GM23248 (cell line): ENCODE results near the gene SMC5. TPM values are rescaled to one million over a fixed set of nuclear protein-coding genes. Genes with fewer than 3 reads are reported as not detected.
A peak's percentile ranks its signal among the peaks of the same experiment; 100 is the strongest.
"Not testable (repeated sequence)": the region's sequence is repeated elsewhere in the genome, so short reads cannot be mapped to it uniquely, and the experiment has no call there.

Source experiments
- DNase-seq: peaks from one replicate; pipeline ENCODE4 v3.0.0-alpha.2; 2015
- H2AFZ ChIP-seq: fragments of 200-600 bp; sonication (generic); 2 replicates; pipeline ENCODE4 v1.6.1; 2016; ENCODE audit warnings: antibody characterized with exemption
- H3F3A ChIP-seq: fragments of 200-600 bp; sonication (generic); 2 replicates; pipeline ENCODE4 v1.6.1; 2016; ENCODE audit warnings: mild to moderate bottlenecking, antibody characterized with exemption, mixed run types; ENCODE audit not compliant: insufficient read depth
- H3K27ac ChIP-seq: fragments of 200-600 bp; sonication (generic); 2 replicates; pipeline ENCODE4 v1.5.1; 2016; ENCODE audit warnings: mild to moderate bottlenecking
- H3K27me3 ChIP-seq: fragments of 200-600 bp; sonication (generic); replicated peaks from 2 replicates; pipeline ENCODE4 v1.6.1; 2016; ENCODE audit warnings: mild to moderate bottlenecking; ENCODE audit not compliant: insufficient read depth
- H3K36me3 ChIP-seq: fragments of 200-600 bp; sonication (generic); 2 replicates; pipeline ENCODE4 v1.6.1; 2016; ENCODE audit warnings: low read depth, mild to moderate bottlenecking
- H3K4me1 ChIP-seq: fragments of 200-600 bp; sonication (generic); 2 replicates; pipeline ENCODE4 v1.6.1; 2016; ENCODE audit warnings: mild to moderate bottlenecking; ENCODE audit not compliant: insufficient read depth
- H3K4me2 ChIP-seq: fragments of 200-600 bp; sonication (generic); one replicate; pipeline ENCODE4 v1.6.1; 2016; ENCODE audit warnings: mild to moderate bottlenecking; ENCODE audit not compliant: unreplicated experiment
- H3K4me3 ChIP-seq: fragments of 200-600 bp; sonication (generic); 2 replicates; pipeline ENCODE4 v1.5.1; 2016; ENCODE audit warnings: mild to moderate bottlenecking
- H3K79me2 ChIP-seq: fragments of 200-600 bp; sonication (generic); 2 replicates; pipeline ENCODE4 v1.6.1; 2016; ENCODE audit warnings: mild to moderate bottlenecking; ENCODE audit not compliant: insufficient read depth
- H3K9ac ChIP-seq: fragments of 200-600 bp; sonication (generic); 2 replicates; pipeline ENCODE4 v1.6.1; 2016; ENCODE audit warnings: mild to moderate bottlenecking
- H3K9me2 ChIP-seq: fragments of 200-600 bp; sonication (generic); 2 replicates; pipeline ENCODE4 v1.6.1; 2016; ENCODE audit warnings: mixed run types, mild to moderate bottlenecking, moderate library complexity; ENCODE audit not compliant: insufficient read depth
- H3K9me3 ChIP-seq: fragments of 200-600 bp; sonication (generic); one replicate; pipeline ENCODE4 v1.6.1; 2017; ENCODE audit warnings: low read depth
- H4K20me1 ChIP-seq: fragments of 200-600 bp; sonication (generic); 2 replicates; pipeline ENCODE4 v1.6.0; 2016; ENCODE audit not compliant: insufficient read depth
- EZH2 ChIP-seq: fragments of 200-600 bp; sonication (generic); IDR thresholded peaks from 2 replicates; pipeline ENCODE4 v1.6.1; 2018; ENCODE audit warnings: antibody characterized with exemption, mild to moderate bottlenecking; ENCODE audit not compliant: insufficient read depth, poor library complexity, severe bottlenecking
- EZH2phosphoT487 ChIP-seq: fragments of 200-600 bp; sonication (generic); IDR thresholded peaks from 2 replicates; pipeline ENCODE4 v1.6.1; 2018; ENCODE audit warnings: antibody characterized with exemption, moderate library complexity, mild to moderate bottlenecking, low read depth; ENCODE audit not compliant: insufficient read depth
- WGBS, 2 experiments: methylation state at CpG; one replicate each; pipeline ENCODE4 v1.1.6; 2015 to 2017; ENCODE audit warnings: low lambda C conversion rate in 2 of 2, low coverage in 1 of 2; ENCODE audit errors: missing lambda C conversion rate in 2 of 2; 5-methylcytosine and 5-hydroxymethylcytosine counted together
- in situ Hi-C: fragments of 300-500 bp; cut with MboI; formaldehyde crosslinking; loops from 2 replicates; pipeline ENCODE4 v1.15.0; 2020
- polyA plus RNA-seq: library from polyadenylated mRNA; unstranded; fragments of >200 nt; fragmentation: Nextera tagmentation; extraction: Ambion mirVana; gene quantifications from 2 replicates; pipeline ENCODE4 v1.2.1, GENCODE V29; 2016
- total RNA-seq: library from RNA; depleted of rRNA; stranded (reverse); fragments of >200 nt; shearing (Covaris generic); gene quantifications from 2 replicates; pipeline ENCODE4 v1.2.3, GENCODE V29; 2014

Gene SMC5
- total and polyA plus RNA-seq, 2 experiments from 2014 or later, result 14.9 to 16.4 TPM

DNA sequence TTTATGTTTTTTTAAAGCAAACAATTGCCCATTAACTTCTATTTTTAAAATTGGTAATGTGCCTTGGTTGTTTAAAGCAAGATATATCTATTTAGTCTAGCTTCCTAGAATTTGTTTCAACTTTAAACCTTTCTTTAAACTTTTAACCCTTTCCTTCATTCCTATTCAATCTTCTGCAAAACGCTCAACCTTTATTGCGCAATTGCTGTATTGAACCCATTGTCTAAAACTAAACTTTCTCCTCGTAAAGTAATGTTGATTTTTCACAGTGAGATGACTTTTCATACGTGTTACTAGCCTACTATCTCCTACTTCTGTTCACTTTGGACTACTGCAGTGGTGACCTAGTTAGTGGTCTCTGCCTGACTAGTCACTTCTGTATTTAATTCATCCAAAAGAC lies 63.3 kb downstream of the SMC5 start:
- TF ChIP-seq EZH2, result no peak
- no peak for TF ChIP-seq EZH2phosphoT487
- H3K4me3 ChIP-seq, result no peak overlapping the region
- in situ Hi-C loops, result no loop called here
- H3K9me3 ChIP-seq, result no peaks in the 10 kb centered on the region
- H3K4me2 ChIP-seq, result no peak overlapping the region
- no peaks in the 10 kb centered on the region; the same call in 1 of the 2 replicates for H4K20me1 ChIP-seq
- no peaks in the 10 kb centered on the region for H3K27me3 ChIP-seq
- H3K4me1 ChIP-seq, result peaks cover 12% of the 10 kb centered on the region
- WGBS, 2 experiments, result 85 to 88% methylated on average over 4 of the region's 4 CpGs
- peaks cover 32% of the 10 kb centered on the region for H3F3A ChIP-seq
- peaks cover 14% of the 10 kb centered on the region; the same call in 1 of the 2 replicates for H3K79me2 ChIP-seq
- H3K9me2 ChIP-seq, result no peaks in the 10 kb centered on the region
- peaks cover 73% of the 10 kb centered on the region for H3K36me3 ChIP-seq
- no peak overlapping the region for H3K9ac ChIP-seq
- H2AFZ ChIP-seq, result no peak overlapping the region
- no peak for DNase-seq
- no peak overlapping the region for H3K27ac ChIP-seq

DNA sequence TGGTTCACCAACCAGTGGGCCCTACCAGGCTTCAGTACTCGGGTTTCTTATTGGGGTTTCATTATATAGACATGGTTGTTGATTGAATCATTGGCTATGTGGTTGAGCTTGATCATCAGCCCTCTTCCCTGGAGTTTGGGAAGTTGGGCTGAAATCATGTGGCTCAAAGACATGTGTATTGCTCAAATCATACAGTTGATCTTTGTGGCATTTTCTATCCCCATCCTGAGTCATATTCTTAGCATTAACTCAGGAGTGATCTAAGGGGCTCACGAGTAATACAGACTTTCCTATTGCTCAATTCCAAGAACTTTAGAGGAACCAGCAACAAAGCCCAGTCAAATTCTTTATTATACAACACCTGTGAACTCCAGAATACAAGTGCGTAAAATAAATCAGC lies 66.2 kb downstream of the SMC5 start:
- peak; percentile 85 for DNase-seq
- no peaks in the 10 kb centered on the region for H3K9me3 ChIP-seq
- no peak for TF ChIP-seq EZH2phosphoT487
- no peak for TF ChIP-seq EZH2
- H3K4me3 ChIP-seq, result no peak overlapping the region
- H3K27ac ChIP-seq, result peak overlapping the region; percentile 66
- H3K79me2 ChIP-seq, result peaks cover 14% of the 10 kb centered on the region; the same call in 1 of the 2 replicates
- no peak overlapping the region for H2AFZ ChIP-seq
- in situ Hi-C loops, result no loop called here
- H4K20me1 ChIP-seq, result no peaks in the 10 kb centered on the region; the same call in 1 of the 2 replicates
- no peaks in the 10 kb centered on the region for H3K27me3 ChIP-seq
- H3K4me1 ChIP-seq, result peaks cover 12% of the 10 kb centered on the region
- no peaks in the 10 kb centered on the region for H3K9me2 ChIP-seq
- 0 out of 2 replicates have a peak overlapping the region, but pooled peaks have one; percentile 25 for H3K9ac ChIP-seq
- peaks cover 32% of the 10 kb centered on the region for H3F3A ChIP-seq
- H3K36me3 ChIP-seq, result peaks cover 51% of the 10 kb centered on the region
- 40 to 44% methylated on average over 3 of the region's 3 CpGs for WGBS, 2 experiments
- no peak overlapping the region for H3K4me2 ChIP-seq

DNA sequence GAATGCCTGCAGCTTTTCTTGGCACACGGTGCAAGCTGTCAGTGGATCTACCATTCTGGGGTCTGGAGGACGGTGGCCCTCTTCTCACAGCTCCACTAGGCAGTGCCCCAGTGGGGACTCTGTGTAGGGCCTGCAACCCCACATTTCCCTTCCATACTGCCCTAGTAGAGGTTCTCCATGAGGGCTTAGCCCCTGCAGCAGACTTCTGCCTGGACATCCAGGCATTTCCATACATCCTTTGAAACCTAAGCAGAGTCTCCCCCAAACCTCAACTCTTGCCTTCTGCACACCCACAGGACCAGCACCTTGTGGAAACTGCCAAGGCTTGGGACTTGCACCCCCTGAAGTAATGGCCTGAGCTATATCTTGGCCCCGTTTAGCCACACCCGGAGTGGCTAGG lies 69.8 kb downstream of the SMC5 start:
- in situ Hi-C loops, H4K20me1 ChIP-seq, H3K4me3 ChIP-seq, H3K27ac ChIP-seq, H3K9ac ChIP-seq, H2AFZ ChIP-seq, H3K27me3 ChIP-seq, DNase-seq, H3K9me3 ChIP-seq, H3K4me2 ChIP-seq, H3K9me2 ChIP-seq: not testable (repeated sequence)
- WGBS, 2 experiments, result 86 to 90% methylated on average over 4 of the region's 4 CpGs
- Histone ChIP-seq H3K79me2 (peaks cover 11% of the 10 kb centered on the region), H3K36me3 (peaks cover 41% of the 10 kb centered on the region), H3F3A (peaks cover 19% of the 10 kb centered on the region), H3K4me1 (peaks cover 12% of the 10 kb centered on the region)

DNA sequence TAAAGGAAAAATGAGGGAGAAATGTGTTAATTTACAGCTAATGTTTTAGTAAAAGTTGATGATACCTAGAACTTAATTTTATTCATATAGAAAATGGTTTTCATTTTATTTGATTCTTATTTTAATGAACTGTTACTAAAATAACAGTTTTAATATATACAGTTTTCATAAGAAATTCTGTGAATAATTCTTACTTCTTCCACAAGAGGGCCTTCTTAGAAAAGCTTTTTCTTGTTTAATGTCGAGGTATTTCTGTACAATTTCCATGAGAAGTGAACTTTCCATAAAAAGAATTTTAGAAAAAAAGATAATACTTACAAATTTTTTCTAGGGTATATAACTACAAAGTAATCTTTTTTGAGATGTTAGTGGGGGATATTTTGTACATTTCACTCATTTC lies 81.8 kb downstream of the SMC5 start:
- Histone ChIP-seq H3K79me2 (no peaks in the 10 kb centered on the region), H3K9me2 (no peaks in the 10 kb centered on the region), H3K4me3 (no peak overlapping the region), H3K9ac (no peak overlapping the region), H3K4me2 (no peak overlapping the region), H3K27me3 (no peaks in the 10 kb centered on the region), H3F3A (peaks cover 13% of the 10 kb centered on the region; the same call in 1 of the 2 replicates), H2AFZ (no peak overlapping the region), H3K36me3 (peaks cover 13% of the 10 kb centered on the region; the same call in 1 of the 2 replicates), H3K4me1 (no peaks in the 10 kb centered on the region), H3K27ac (0 out of 2 replicates have a peak overlapping the region, but pooled peaks have one; percentile 3), H4K20me1 (no peaks in the 10 kb centered on the region), H3K9me3 (no peaks in the 10 kb centered on the region)
- 0 to 7% methylated on average over 1 of the region's 1 CpG for WGBS, 2 experiments
- no peak for TF ChIP-seq EZH2
- no peak for TF ChIP-seq EZH2phosphoT487
- DNase-seq, result peak; percentile 72
- in situ Hi-C loops, result loop anchor here (10.0 kb wide), 1 partner anchor 144 kb away; no protein-coding TSS in a partner anchor

DNA sequence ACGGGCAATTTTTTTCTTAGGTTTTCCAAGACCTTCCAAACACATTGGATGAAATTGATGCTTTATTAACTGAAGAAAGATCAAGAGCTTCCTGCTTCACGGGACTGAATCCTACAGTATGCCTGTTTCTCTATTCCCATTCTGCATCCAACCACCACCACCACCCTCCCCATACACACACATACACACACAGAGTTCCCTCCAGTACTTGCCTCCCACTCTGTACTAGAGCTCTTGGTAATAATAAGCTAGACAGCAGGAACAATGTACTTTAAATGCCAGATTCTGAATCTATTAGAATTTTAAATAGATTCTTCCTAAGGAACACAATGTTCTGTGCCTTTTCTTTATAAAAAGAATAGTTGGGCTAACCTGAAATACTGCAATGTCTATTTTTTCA lies 88.3 kb downstream of the SMC5 start:
- Histone ChIP-seq H3K4me2 (no peak overlapping the region), H3F3A (no peaks in the 10 kb centered on the region), H3K9ac (no peak overlapping the region), H3K79me2 (no peaks in the 10 kb centered on the region), H3K27me3 (no peaks in the 10 kb centered on the region), H2AFZ (no peak overlapping the region), H4K20me1 (no peaks in the 10 kb centered on the region), H3K9me2 (no peaks in the 10 kb centered on the region), H3K27ac (no peak overlapping the region), H3K36me3 (peaks cover 43% of the 10 kb centered on the region), H3K9me3 (no peaks in the 10 kb centered on the region), H3K4me3 (no peak overlapping the region), H3K4me1 (peaks cover under 1% of the 10 kb centered on the region; the same call in 1 of the 2 replicates)
- 74 to 80% methylated on average over 2 of the region's 2 CpGs for WGBS, 2 experiments
- no peak for DNase-seq
- in situ Hi-C loops, result loop anchor here (10.0 kb wide), 1 partner anchor 138 kb away; no protein-coding TSS in a partner anchor
- no peak for TF ChIP-seq EZH2phosphoT487
- TF ChIP-seq EZH2, result no peak
